Measurements from ENCODE around the gene PIK3R4.

Gene PIK3R4

GRCh38 chr3:130693314-130693713, 53.3 kb downstream of the PIK3R4 start:
- no CpG with 5 or more reads among the region's 2 CpGs for WGBS (ENCODE audit: insufficient coverage)
- Histone ChIP-seq H3K9me3 (ENCODE audit: control extremely low read depth in 1 of 5, control insufficient read depth in 4 of 5, insufficient read depth in 2 of 5, low read depth in 1 of 5, low read length in 4 of 5) (no peaks in the 10 kb centered on the region), H3K4me3 (ENCODE audit: control insufficient read depth in 1 of 7, extremely low read depth in 1 of 7, insufficient read depth in 4 of 7, low read depth in 2 of 7, low read length in 6 of 7) (no peak overlapping the region), H3K36me3 (ENCODE audit: control insufficient read depth in 4 of 4, insufficient read depth in 4 of 4, low read length in 3 of 4) (peaks cover 4 to 25% (median 14%) of the 10 kb centered on the region in 4 experiments), H3K27ac (ENCODE audit: insufficient read depth in 1 of 2, low read depth in 1 of 2, low read length in 2 of 2, poor library complexity in 1 of 2, severe bottlenecking in 2 of 2) (no peak overlapping the region), H3K4me1 (ENCODE audit: control extremely low read depth in 1 of 4, control insufficient read depth in 4 of 4, insufficient read depth in 4 of 4, low read length in 3 of 4) (no peaks in the 10 kb centered on the region), H3K27me3 (replicated peaks in 2 of 5; ENCODE audit: control insufficient read depth in 4 of 5, insufficient read depth in 5 of 5, low read length in 4 of 5) (no peaks in the 10 kb centered on the region)
- POLR2A ChIA-PET: no interaction called here
- DNase-seq: no peak
- CTCF ChIA-PET: interaction anchor here (1.7 kb wide), 1 partner anchor 8 kb away, joined by 3 read pairs; no protein-coding TSS in a partner anchor

GRCh38 chr3:130692455-130692854, 54.2 kb downstream of the PIK3R4 start:
- Histone ChIP-seq H3K4me1 (ENCODE audit: control extremely low read depth in 1 of 4, control insufficient read depth in 4 of 4, insufficient read depth in 4 of 4, low read length in 3 of 4) (no peaks in the 10 kb centered on the region), H3K27ac (ENCODE audit: insufficient read depth in 1 of 2, low read depth in 1 of 2, low read length in 2 of 2, poor library complexity in 1 of 2, severe bottlenecking in 2 of 2) (no peak overlapping the region), H3K36me3 (ENCODE audit: control insufficient read depth in 4 of 4, insufficient read depth in 4 of 4, low read length in 3 of 4) (peaks cover 4 to 25% (median 16%) of the 10 kb centered on the region in 4 experiments), H3K4me3 (ENCODE audit: control insufficient read depth in 1 of 7, extremely low read depth in 1 of 7, insufficient read depth in 4 of 7, low read depth in 2 of 7, low read length in 6 of 7) (no peak overlapping the region), H3K9me3 (ENCODE audit: control extremely low read depth in 1 of 5, control insufficient read depth in 4 of 5, insufficient read depth in 2 of 5, low read depth in 1 of 5, low read length in 4 of 5) (no peaks in the 10 kb centered on the region), H3K27me3 (replicated peaks in 2 of 5; ENCODE audit: control insufficient read depth in 4 of 5, insufficient read depth in 5 of 5, low read length in 4 of 5) (no peaks in the 10 kb centered on the region)
- CTCF ChIA-PET: interaction anchor here (0.8 kb wide), 1 partner anchor 38 kb away, joined by 3 read pairs; no protein-coding TSS in a partner anchor
- POLR2A ChIA-PET: no interaction called here
- DNase-seq: no peak
- 100% methylated on average over 1 of the region's 1 CpG for WGBS (ENCODE audit: insufficient coverage)

GRCh38 chr3:130688697-130689470, 57.7 kb downstream of the PIK3R4 start:
- POLR2A ChIA-PET: no interaction called here
- CTCF ChIA-PET: interaction anchor here (0.6 kb wide), 1 partner anchor 13 kb away, joined by 3 read pairs; no protein-coding TSS in a partner anchor
- WGBS (ENCODE audit: insufficient coverage): no CpG with 5 or more reads among the region's 3 CpGs
- Histone ChIP-seq H3K4me3 (ENCODE audit: control insufficient read depth in 1 of 7, extremely low read depth in 1 of 7, insufficient read depth in 4 of 7, low read depth in 2 of 7, low read length in 6 of 7) (no peak overlapping the region), H3K27ac (ENCODE audit: insufficient read depth in 1 of 2, low read depth in 1 of 2, low read length in 2 of 2, poor library complexity in 1 of 2, severe bottlenecking in 2 of 2) (no peak overlapping the region), H3K36me3 (ENCODE audit: control insufficient read depth in 4 of 4, insufficient read depth in 4 of 4, low read length in 3 of 4) (peaks cover 4 to 31% (median 18%) of the 10 kb centered on the region in 4 experiments), H3K4me1 (ENCODE audit: control extremely low read depth in 1 of 4, control insufficient read depth in 4 of 4, insufficient read depth in 4 of 4, low read length in 3 of 4) (no peaks in the 10 kb centered on the region), H3K9me3 (ENCODE audit: control extremely low read depth in 1 of 5, control insufficient read depth in 4 of 5, insufficient read depth in 2 of 5, low read depth in 1 of 5, low read length in 4 of 5) (no peaks in the 10 kb centered on the region), H3K27me3 (replicated peaks in 2 of 5; ENCODE audit: control insufficient read depth in 4 of 5, insufficient read depth in 5 of 5, low read length in 4 of 5) (no peaks in the 10 kb centered on the region)
- DNase-seq: no peak

GRCh38 chr3:130688015-130688688, 58.5 kb downstream of the PIK3R4 start:
- WGBS (ENCODE audit: insufficient coverage): 100% methylated on average over 2 of the region's 4 CpGs
- CTCF ChIA-PET: no interaction called here
- peaks cover 10 to 38% (median 21%) of the 10 kb centered on the region in 4 experiments for H3K36me3 ChIP-seq (ENCODE audit: control insufficient read depth in 4 of 4, insufficient read depth in 4 of 4, low read length in 3 of 4)

GRCh38 chr3:130687327-130687726, 59.3 kb downstream of the PIK3R4 start:
- POLR2A ChIA-PET: interaction anchor here (0.6 kb wide), 1 partner anchor 1541 kb away, joined by 5 read pairs; no protein-coding TSS in a partner anchor
- H3K4me1 ChIP-seq (ENCODE audit: control extremely low read depth in 1 of 4, control insufficient read depth in 4 of 4, insufficient read depth in 4 of 4, low read length in 3 of 4): no peaks in the 10 kb centered on the region

More at GRCh38 chr3:130688015-130688688, 58.5 kb downstream of the PIK3R4 start:
- POLR2A ChIA-PET: no interaction called here
- DNase-seq: no peak
- H3K27me3 ChIP-seq (replicated peaks in 2 of 5; ENCODE audit: control insufficient read depth in 4 of 5, insufficient read depth in 5 of 5, low read length in 4 of 5): no peaks in the 10 kb centered on the region
- no peak overlapping the region for H3K4me3 ChIP-seq (ENCODE audit: control insufficient read depth in 1 of 7, extremely low read depth in 1 of 7, insufficient read depth in 4 of 7, low read depth in 2 of 7, low read length in 6 of 7)
- H3K9me3 ChIP-seq (ENCODE audit: control extremely low read depth in 1 of 5, control insufficient read depth in 4 of 5, insufficient read depth in 2 of 5, low read depth in 1 of 5, low read length in 4 of 5): no peaks in the 10 kb centered on the region
- no peak overlapping the region for H3K27ac ChIP-seq (ENCODE audit: insufficient read depth in 1 of 2, low read depth in 1 of 2, low read length in 2 of 2, poor library complexity in 1 of 2, severe bottlenecking in 2 of 2)
- no peaks in the 10 kb centered on the region for H3K4me1 ChIP-seq (ENCODE audit: control extremely low read depth in 1 of 4, control insufficient read depth in 4 of 4, insufficient read depth in 4 of 4, low read length in 3 of 4)

GRCh38 chr3:130686833-130687232, 59.8 kb downstream of the PIK3R4 start:
- Histone ChIP-seq H3K4me1 (ENCODE audit: control extremely low read depth in 1 of 4, control insufficient read depth in 4 of 4, insufficient read depth in 4 of 4, low read length in 3 of 4) (no peaks in the 10 kb centered on the region), H3K36me3 (ENCODE audit: control insufficient read depth in 4 of 4, insufficient read depth in 4 of 4, low read length in 3 of 4) (peaks cover 14 to 48% (median 31%) of the 10 kb centered on the region in 4 experiments), H3K4me3 (ENCODE audit: control insufficient read depth in 1 of 7, extremely low read depth in 1 of 7, insufficient read depth in 4 of 7, low read depth in 2 of 7, low read length in 6 of 7) (no peak overlapping the region), H3K27me3 (replicated peaks in 2 of 5; ENCODE audit: control insufficient read depth in 4 of 5, insufficient read depth in 5 of 5, low read length in 4 of 5) (no peaks in the 10 kb centered on the region), H3K27ac (ENCODE audit: insufficient read depth in 1 of 2, low read depth in 1 of 2, low read length in 2 of 2, poor library complexity in 1 of 2, severe bottlenecking in 2 of 2) (no peak overlapping the region), H3K9me3 (ENCODE audit: control extremely low read depth in 1 of 5, control insufficient read depth in 4 of 5, insufficient read depth in 2 of 5, low read depth in 1 of 5, low read length in 4 of 5) (no peaks in the 10 kb centered on the region)
- no peak for DNase-seq
- ChIA-PET POLR2A (interaction anchor here (0.6 kb wide), 2 partner anchors 17 to 1541 kb away, joined by 3 to 5 read pairs; no protein-coding TSS in a partner anchor), CTCF (no interaction called here)
- no CpG with 5 or more reads among the region's 1 CpG for whole genome bisulfite sequencing (ENCODE audit: insufficient coverage)

More at GRCh38 chr3:130687327-130687726, 59.3 kb downstream of the PIK3R4 start:
- Histone ChIP-seq H3K9me3 (ENCODE audit: control extremely low read depth in 1 of 5, control insufficient read depth in 4 of 5, insufficient read depth in 2 of 5, low read depth in 1 of 5, low read length in 4 of 5) (no peaks in the 10 kb centered on the region), H3K27me3 (replicated peaks in 2 of 5; ENCODE audit: control insufficient read depth in 4 of 5, insufficient read depth in 5 of 5, low read length in 4 of 5) (no peaks in the 10 kb centered on the region), H3K36me3 (ENCODE audit: control insufficient read depth in 4 of 4, insufficient read depth in 4 of 4, low read length in 3 of 4) (peaks cover 10 to 43% (median 27%) of the 10 kb centered on the region in 4 experiments), H3K27ac (ENCODE audit: insufficient read depth in 1 of 2, low read depth in 1 of 2, low read length in 2 of 2, poor library complexity in 1 of 2, severe bottlenecking in 2 of 2) (no peak overlapping the region), H3K4me3 (ENCODE audit: control insufficient read depth in 1 of 7, extremely low read depth in 1 of 7, insufficient read depth in 4 of 7, low read depth in 2 of 7, low read length in 6 of 7) (no peak overlapping the region)
- CTCF ChIA-PET: no interaction called here
- no peak for DNase-seq

- Histone ChIP-seq H3K4me1 (ENCODE audit: control extremely low read depth in 1 of 4, control insufficient read depth in 4 of 4, insufficient read depth in 4 of 4, low read length in 3 of 4) (no peaks in the 10 kb centered on the region), H3K9me3 (ENCODE audit: control extremely low read depth in 1 of 5, control insufficient read depth in 4 of 5, insufficient read depth in 2 of 5, low read depth in 1 of 5, low read length in 4 of 5) (no peaks in the 10 kb centered on the region)
- CTCF ChIA-PET: no interaction called here
These were observed 64.5 kb downstream of the PIK3R4 start for GRCh38 chr3:130682131-130682530.

More at GRCh38 chr3:130682131-130682530, 64.5 kb downstream of the PIK3R4 start:
- POLR2A ChIA-PET: no interaction called here
- Histone ChIP-seq H3K27me3 (replicated peaks in 2 of 5; ENCODE audit: control insufficient read depth in 4 of 5, insufficient read depth in 5 of 5, low read length in 4 of 5) (no peaks in the 10 kb centered on the region), H3K4me3 (ENCODE audit: control insufficient read depth in 1 of 7, extremely low read depth in 1 of 7, insufficient read depth in 4 of 7, low read depth in 2 of 7, low read length in 6 of 7) (no peak overlapping the region), H3K27ac (ENCODE audit: insufficient read depth in 1 of 2, low read depth in 1 of 2, low read length in 2 of 2, poor library complexity in 1 of 2, severe bottlenecking in 2 of 2) (no peak overlapping the region), H3K36me3 (ENCODE audit: control insufficient read depth in 4 of 4, insufficient read depth in 4 of 4, low read length in 3 of 4) (peaks cover 16 to 53% (median 38%) of the 10 kb centered on the region in 4 experiments)
- WGBS (ENCODE audit: insufficient coverage): 95% methylated on average over 2 of the region's 2 CpGs
- no peak for DNase-seq

All from common myeloid progenitor, CD34-positive (primary cell).